T-helper 2 cell treated with Interferon-gamma antibody and Interleukin-4, amounts not matched to agents 100 ng/mL and 5 ng/mL, for 36 hours (primary cell): ENCODE measurements around the gene CLEC6A. TPM values are rescaled to one million over a fixed set of nuclear protein-coding genes. Genes with fewer than 3 reads are reported as not detected.
"Not testable (repeated sequence)": the region's sequence is repeated elsewhere in the genome, so short reads cannot be mapped to it uniquely, and the experiment has no call there.

Experiments
- intact Hi-C: fragments of 100-400 bp; cut with micrococcal nuclease; formaldehyde crosslinking; loops from one replicate; pipeline ENCODE4 v1.15.1; 2023
- total RNA-seq: library from RNA; stranded (reverse); gene quantifications from 2 replicates; pipeline ENCODE4 v1.2.3, GENCODE V29; 2022

Gene CLEC6A
- 0.09 TPM in 1 of 2 replicates, not detected in the other for total RNA-seq

DNA sequence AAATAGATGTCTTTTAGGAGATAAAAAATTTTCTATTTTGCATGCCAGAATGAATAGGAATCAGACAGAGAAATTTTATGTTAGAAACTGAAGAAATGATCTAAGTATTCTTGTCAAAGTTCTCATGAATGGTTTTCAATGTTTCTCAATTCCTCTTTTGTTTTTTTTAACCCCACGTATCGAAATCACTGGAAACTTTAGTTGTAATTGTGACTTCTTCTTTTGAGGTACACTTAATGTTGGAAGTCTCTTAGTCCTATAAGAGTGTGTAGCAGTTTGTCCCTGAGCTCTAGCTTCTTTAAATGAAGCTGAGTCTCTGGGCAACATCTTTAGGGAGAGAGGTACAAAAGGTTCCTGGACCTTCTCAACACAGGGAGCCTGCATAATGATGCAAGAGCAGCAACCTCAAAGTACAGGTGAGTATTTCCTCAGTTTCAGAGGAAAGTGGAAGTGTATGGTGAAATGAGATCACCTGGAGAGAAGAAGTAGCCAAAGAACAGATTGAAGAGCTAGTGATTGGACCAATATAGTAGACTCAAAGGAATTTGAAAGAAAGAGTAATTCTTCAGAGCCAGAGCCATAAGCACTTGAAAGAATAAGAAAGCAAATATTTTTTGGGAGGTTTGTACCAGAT lies at the start of gene CLEC6A:
Gene CLEC6A (plus strand): TSS at position 236 of the 634 bp plus-strand sequence. CDS start 150 bp downstream, at position 386.
- intact Hi-C loops, result no loop called here

DNA sequence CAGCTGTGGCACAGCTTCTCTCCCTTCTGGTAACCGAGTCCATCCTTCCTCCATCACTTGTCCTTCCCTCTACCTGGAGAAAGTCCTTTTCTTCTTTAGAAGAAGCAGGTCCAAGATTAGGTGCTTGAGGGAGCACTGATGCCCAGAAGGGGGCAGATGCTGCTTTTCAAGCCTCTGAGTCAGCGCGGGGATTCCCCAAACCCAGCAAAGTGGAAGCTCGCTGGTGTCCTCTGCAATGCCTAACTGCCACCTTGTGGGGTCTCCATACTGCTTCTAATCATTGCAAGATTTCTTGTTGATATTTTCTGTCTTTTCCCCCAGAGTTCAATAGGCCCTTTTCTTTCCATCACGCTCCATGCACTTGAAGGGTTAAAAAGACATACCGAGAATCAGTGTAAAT lies 36.2 kb upstream of the CLEC6A start:
- intact Hi-C loops, result not testable (repeated sequence)

DNA sequence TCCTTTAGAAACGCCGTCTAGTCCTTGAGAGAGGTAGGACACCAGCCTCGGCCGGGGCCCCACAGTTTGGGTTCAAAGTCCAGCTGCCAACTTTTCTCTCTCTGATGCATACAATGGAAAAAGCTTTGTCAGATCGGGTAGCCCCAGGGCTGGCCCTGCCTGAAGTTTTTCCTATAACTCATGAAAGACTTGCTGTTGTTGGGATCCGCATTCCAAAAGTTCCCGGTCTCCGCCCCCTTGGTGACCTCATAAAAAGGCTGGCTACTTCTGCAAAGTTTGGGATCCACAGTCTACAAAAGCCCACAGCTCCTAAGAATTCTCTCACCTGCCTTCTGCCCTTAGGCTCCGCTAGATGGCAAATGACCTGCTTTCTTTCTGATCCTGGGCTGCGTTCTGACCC lies 35.3 kb upstream of the CLEC6A start:
- intact Hi-C loops, result no loop called here

DNA sequence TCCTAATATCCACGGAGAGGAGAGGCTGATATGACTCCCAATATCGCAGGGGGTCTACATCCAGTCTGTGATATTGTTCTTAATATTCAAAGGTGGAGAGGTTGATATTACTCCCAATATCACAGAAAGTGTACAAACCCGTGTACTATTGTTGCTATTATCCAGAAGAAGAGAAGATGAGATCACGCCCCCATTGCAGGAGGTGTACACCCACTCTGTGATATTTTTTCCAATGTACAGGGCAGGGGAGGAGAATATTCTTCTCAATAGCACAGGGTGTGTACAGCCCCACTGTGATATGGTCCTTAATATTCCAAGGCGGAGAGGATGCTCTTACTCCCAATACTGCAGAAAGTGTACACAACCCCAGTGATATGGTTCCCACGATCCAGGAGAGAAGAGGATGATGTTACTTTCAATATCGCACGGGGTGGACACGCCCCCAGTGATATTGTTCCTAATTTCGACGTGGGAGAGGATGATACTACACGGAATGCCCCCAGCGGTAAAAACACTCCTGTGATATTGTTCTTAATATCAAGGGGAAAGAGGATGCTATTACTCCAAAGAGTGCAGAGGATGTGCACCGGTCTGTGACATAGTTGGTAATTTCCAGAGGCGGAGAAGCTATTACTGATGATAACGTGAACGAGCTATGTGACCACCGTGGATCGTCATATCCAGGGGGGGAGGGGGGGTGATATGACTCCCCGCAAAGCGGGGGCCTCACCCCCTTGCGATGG lies 11.1 kb upstream of the CLEC6A start:
- intact Hi-C loops, result not testable (repeated sequence)

DNA sequence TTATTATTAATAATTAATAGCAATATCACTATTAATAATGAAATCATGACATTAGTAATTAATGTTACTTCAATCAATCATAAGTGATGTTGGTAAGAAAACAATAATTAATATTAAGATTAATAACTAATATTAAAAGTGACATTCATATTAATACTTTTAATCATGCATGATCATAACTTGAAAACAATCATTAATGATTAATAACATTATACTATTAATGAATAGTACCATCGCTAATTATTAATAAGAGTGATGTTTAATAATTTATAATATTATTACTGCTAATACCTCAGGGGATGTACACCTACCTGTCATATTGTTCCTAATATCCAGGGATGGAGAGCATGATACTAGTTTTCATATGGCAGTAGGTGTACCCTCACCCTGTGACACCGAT lies 10.0 kb upstream of the CLEC6A start:
- intact Hi-C loops, result no loop called here

DNA sequence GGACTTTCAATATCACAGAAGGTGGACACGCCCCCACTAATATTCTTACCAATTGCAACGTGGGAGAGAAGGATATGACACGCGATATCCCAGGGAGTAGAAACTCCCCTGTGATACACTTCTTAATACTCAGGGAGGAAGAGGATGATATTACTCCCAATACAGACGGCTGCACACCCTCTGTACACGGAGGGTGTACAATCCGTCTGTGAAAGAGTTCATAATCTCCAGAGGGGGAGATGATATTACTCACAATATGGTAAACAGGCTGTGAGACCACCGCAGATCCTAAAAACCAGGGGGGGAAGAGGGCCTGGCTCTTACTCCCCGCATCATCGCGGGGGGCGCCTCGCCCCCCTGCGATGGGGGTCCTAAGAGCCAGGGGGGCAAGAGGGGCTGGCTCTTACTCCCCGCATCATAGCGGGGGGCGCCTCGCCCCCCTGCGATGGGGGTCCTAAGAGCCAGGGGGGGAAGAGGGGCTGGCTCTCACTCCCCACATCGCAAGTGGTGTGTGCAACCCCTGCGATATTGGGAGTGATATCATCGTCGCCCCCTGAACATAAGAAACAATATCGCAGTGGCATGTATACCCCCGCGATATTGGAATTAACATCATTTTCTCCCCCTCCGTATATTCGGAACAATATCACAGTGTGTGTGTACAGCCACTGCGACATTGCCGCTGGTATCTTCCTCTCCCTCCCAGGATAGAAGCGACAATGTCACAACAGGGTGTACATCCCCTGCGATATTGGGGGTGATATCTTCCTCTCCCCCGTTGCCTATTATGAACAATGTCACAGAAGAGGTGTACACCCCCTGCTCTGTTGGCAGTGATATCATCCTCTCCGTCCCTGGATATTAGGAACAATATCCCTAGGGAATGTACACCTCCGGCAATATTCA lies 8.9 kb upstream of the CLEC6A start:
- intact Hi-C loops, result no loop called here

DNA sequence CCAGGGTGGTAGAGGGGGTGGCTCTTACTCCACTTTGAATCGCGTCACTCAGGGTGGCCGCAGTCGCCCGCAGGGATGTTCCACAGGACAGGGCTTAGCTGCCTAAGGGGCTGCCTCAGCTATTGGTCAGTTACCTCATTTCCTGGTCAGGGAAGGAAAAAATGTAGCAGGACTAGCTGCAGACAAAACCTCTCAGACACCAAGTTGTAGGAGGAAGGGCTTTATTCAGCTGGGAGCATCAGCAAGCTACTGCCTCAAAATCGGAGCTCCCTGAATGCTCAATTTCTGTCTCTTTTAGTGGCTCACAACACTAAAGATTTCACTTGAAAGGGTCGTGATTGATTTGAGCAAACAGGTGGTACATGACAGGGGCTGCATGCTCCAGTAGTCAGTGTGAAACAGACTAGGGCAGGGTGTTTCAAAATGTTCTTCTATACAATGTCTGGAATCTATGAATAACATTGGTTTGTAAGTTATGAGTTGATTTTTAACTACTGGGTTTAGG lies 6.4 kb upstream of the CLEC6A start:
- intact Hi-C loops, result no loop called here

DNA sequence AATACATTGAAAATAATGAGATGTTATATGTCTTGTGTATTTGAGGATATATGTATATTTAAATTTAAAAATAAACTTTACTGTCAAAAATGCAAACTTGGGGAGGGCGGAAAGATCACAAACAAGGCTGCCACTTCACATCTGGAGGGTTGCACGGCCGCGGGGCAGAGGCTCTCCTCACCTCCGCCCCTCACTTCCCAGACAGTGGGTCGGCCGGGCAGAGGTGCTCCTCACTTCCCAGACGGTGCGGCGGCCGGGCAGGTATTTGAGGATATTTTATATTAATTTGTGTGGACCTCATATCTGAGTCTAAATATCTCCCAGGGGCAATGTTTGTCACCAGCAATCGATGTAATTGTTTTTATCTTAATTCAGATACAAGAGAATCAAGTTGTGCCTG lies 3.7 kb upstream of the CLEC6A start:
- intact Hi-C loops, result no loop called here

DNA sequence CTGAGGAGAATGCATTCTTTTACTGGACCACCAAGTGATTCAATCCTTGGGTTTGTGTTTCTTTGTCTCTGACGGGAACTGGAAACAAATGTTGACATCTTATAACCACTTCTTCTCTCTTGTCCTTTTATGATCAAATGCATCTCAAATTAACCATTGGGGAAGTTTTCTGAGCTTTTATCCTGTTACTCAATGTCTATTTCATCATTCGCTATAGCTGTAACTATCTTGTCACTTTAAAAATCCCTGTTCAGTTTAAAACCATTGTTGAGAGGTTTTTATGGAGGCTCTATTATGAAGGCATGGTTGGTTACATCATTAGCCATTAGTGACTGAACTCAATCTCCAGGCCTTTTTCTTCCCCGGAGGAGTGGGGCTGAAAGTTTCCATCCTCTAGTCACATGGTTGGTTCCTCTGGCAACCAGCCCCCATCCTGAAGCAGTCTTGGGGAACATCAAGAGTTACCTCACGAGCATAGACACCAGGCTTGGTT lies 2.7 kb upstream of the CLEC6A start:
- intact Hi-C loops, result no loop called here

DNA sequence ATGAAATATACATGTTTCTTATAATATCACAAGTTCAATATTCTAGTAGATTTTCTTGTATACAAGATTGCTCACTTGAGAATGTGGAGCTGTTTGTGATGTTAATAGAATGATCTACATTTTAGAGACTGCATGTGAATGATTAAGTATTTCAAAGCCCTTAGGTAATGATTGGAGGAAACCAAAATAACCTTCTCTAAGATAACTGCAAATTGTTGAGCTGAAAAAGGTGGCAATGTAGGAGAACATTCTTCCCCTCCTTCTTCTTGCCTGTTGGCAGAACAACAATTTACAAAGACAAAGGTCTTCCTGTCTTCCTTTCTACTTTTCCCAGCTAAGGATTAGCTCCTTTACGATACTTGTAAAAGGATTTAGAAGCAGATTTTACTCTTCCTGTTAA lies 2.0 kb upstream of the CLEC6A start:
- intact Hi-C loops, result no loop called here

DNA sequence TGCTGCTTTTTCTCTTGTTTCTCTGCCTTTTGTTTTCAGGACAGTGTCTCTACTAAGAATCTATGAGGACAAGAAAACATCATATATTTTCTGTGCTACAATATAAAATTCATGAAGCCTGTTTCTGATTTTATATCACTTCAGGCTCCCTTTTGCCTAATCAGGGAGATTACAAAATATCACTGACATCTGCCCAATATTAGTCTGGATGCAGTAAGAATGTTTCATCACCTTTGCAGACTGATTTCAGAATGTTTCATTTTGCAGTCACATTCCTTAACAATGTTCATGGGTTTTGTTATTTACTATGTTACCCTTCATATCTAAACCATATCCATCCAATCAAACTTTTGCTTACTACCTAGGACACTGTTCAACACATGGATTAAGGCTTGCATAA lies 491 bp upstream of the CLEC6A start:
- intact Hi-C loops, result no loop called here

DNA sequence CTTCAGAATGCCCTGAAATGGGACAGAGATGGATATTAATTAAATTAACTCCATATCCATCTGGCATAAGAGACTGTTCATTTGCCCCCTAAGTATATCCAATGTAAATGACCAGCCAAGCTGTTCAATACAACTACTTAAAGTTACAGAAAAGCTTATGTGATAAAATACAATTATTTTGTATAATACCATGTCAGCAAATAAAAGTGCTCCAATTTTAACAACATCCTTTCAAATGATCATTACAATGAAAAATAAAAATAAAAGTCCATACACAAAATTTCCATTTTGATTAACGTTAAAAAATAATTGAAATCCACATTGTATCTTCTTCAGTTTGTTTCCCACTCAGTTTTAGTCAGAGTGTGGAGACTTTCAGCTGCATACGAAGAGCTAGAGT lies 5.7 kb downstream of the CLEC6A start:
- intact Hi-C loops, result no loop called here

DNA sequence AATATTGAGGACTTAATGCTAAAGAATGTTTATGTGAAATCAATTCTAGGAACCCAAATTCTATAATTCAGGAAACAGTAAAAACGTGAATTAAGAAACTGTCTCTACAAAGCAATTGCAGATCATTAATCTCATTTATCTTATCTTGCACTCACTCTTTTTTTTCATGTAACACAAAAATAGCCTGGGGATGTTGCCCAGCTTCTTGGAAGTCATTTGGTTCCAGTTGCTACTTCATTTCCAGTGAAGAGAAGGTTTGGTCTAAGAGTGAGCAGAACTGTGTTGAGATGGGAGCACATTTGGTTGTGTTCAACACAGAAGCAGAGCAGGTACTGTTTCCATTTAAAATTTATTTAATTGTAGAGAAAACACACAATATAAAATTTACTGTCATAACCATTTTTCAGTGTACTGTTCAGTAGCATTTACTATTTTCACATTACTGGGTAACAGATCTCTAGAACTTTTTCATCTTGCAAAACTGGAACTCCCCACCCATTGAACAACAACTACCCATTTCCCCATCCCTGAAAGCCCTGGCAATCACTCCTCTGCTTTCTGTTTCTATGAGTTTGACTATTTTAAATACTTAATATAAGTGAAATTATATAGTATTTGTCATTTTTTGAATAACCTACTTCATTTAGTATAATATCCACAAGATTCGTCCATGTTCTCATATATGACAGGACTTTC lies 9.7 kb downstream of the CLEC6A start:
- intact Hi-C loops, result no loop called here

DNA sequence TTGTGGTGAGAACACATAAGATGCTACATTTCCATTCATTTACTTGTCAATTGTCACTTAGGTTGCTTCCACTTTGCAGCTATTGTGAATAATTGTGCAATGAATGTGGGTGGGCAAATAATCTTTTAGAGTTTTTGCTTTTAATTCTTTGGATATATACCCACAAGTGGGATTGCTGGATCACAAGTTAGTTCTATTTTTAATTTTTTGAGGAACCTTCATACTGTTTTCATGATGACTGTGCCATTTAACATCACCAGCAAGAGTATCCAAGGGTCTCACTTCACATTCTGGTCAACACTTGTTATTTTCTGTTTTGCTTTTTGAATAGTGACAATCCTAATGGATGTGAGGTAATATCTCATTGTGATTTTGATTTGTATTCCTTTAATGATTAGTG lies 10.5 kb downstream of the CLEC6A start:
- intact Hi-C loops, result no loop called here

DNA sequence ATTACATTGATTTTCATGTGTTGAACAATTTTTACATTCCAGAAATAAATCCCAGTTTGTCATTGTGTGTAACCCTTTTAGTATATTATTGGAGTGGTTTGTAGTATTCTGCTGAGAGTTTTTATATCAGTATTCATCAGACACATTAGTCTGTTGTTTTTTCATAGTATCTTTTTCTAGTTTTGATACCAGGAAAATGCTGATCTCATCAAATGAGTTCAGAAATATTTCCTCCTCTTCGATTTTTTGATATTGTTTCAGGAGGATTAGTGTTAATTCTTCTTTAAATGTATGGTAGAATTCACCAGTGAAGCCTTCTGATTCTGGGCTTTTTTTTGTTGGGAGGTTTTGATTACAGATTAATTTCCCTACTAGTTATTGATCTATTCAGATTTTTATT lies 15.3 kb downstream of the CLEC6A start:
- intact Hi-C loops, result no loop called here

DNA sequence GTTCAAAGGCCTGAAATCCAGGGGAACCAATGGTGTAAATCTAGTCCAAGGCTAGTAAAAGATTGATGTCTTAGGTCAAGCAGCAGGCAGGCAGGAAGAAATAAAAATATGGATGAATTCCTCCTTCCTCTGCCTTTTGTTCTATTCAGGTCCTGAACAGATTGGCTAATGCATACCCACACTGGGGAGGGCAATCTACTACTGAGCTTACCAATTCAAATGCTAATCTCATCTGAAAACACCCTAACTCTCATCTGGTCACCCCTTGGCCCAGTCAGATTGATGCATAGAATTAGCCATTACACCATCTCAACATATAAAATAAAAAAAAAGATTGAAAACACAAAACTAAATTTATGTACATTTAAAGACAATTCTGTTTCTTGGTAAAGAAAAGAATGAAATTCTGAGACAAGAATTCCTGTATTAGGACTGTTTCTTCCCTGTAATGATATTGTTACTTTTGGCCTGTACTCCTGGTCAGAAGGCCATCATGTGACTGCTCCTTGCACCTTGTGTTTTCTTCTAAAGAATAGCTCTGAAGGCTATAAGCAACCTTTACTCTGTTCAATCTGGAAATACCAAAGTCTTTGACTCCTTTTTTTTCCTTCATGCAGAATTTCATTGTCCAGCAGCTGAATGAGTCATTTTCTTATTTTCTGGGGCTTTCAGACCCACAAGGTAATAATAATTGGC lies 19.9 kb downstream of the CLEC6A start:
- intact Hi-C loops, result no loop called here

DNA sequence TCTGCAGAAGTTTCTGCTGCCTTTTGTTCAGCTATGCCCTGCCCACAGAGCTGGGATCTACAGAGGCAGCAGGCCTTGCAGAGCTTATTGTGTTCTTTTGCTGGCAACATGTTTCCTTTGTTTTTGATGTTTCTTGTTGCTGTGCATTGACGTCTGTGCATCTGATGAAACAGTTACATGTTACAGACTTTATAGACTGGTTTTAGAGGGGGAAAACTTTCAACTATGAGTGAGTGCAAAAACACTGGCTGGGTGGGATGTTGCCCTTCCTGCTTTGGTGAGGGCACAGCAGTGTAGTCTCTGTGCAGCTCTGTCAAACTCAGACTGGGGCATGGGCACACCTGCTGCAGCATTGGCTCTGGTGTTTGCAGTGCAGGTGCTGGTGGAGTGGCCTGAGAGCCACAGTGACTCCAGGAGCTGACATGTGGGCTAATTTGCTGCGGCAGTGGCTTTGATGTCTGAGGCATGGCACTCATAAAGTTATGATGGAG lies 26.9 kb downstream of the CLEC6A start:
- intact Hi-C loops, result no loop called here

DNA sequence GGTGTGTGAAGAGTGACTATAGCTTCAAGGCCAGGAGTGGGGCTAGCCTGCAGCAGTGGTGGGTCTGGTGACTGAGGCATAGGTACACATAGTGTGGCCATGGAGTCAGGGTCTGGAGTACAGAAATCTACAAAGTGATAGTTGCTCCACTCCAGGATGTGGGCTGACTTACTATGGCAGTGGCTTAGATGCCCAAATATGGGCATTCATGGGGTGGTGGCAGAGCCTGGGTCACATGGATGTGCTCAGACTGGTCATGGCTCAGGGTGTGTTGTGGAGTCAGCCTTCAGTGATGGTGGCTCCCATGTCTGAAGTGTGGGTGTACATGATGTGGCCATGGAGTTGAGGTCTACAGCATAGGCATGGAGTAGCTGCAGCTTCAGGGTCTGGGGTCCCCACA lies 27.3 kb downstream of the CLEC6A start:
- intact Hi-C loops, result no loop called here

DNA sequence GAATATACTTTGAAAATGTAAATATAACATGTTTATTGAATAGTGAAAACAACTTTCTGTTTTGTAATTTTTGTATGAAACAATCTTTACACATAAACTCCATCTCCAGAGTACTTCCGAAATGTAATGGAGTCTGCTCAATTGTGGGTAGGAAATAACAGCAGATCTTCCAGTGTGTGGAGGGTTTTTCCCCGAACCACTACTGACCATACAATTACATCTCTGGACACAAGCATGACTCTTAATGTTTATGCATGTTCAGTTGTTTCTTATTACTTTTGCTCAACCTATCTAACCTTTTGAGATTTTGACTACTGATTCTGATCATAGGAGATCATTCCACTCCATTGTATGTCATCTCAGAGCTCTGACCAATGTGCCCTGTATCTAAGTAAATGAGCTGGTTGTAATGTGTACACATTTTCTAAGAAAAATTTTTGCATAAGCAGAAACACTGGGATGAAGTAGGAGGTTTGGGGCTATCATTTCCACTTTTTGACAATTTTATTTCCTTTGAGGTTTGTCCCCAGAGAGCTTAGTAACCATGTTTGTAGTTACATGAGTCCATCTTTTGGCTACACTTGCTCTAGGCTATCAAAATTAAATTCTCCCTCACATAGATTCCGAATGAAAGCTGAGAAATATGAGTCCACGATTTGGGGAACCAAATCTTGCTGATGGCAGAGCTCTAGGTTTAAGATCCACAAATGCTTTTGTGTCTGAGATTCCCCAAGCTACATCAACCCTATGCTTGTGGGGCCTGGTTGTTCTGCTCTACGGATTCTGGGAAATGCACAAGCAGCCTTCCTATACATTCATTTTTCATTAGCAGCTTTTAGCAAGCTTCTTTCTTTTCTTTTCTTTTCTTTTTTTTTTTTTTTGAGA lies 36.1 kb downstream of the CLEC6A start:
- intact Hi-C loops, result no loop called here
